ENCODE measurements around the gene RAP1GAP2.
A peak's percentile ranks its signal among the peaks of the same experiment; 100 is the strongest.

Gene RAP1GAP2

DNA sequence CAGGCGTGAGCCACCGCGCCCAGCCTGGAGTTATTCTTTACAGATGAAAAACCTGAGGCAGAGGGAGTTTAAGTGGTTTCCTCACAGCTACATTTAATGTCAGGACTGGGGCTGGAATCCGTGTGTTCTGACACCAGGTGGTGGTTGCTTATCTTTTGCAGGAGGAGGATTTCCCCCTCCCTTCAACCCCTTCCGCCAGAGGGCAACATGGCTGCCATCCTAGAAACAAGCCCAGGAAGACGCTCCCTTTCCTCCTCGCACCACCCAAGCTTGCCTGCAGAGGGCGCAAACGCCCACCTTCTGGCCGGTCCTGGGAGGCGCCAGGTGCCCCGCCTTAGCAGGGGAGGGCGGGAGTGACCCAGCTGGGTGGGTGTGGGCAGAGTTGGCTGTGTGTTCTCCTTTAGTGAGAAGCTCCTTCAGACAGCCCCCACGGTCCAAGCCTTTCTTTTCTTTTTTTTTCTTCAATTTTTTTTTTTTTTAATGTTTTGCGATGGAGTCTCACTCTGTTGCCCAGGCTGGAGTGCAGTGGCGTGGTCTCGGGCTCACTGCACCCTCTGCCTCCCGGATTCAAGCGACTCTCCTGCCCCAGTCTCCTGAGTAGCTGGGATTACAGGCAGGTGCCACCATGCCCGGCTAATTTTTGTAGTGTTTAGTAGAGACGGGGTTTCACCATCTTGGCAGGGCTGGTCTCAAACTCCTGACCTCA lies 9.9 kb upstream of the RAP1GAP2 start:
- TF ChIP-seq, protein P1, sequence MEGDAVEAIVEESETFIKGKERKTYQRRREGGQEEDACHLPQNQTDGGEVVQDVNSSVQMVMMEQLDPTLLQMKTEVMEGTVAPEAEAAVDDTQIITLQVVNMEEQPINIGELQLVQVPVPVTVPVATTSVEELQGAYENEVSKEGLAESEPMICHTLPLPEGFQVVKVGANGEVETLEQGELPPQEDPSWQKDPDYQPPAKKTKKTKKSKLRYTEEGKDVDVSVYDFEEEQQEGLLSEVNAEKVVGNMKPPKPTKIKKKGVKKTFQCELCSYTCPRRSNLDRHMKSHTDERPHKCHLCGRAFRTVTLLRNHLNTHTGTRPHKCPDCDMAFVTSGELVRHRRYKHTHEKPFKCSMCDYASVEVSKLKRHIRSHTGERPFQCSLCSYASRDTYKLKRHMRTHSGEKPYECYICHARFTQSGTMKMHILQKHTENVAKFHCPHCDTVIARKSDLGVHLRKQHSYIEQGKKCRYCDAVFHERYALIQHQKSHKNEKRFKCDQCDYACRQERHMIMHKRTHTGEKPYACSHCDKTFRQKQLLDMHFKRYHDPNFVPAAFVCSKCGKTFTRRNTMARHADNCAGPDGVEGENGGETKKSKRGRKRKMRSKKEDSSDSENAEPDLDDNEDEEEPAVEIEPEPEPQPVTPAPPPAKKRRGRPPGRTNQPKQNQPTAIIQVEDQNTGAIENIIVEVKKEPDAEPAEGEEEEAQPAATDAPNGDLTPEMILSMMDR (IDR thresholded peaks at IDR 0.05; ENCODE audit: extremely low read depth, insufficient read depth, missing control alignments) = peak; percentile 92
- in situ Hi-C loops (cut with MboI; ENCODE audit: low pct_unique_long_range_greater_than_20kb, low sequenced_read_pairs, unreplicated experiment) = no loop called here
- DNase-seq (ENCODE audit: low spot score) = peak; percentile 91

DNA sequence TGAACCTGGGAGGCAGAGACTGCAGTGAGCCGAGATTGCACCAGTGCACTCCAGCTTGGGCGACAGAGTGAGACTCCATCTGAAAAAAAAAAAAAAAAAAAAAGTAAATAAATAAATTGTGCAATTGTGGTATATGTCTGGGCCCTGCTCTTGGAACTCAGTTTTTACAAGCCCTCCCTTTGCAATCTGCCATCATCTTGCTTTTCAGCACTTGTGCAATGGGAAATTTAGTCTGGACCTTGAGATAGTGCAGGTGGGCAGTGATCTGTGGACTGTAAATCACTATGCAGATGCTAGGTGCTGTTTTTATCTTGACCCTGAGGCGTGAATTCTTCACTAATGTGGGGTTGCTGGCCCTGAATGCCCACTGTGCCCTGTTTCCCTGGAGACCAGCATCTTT lies 6.5 kb upstream of the RAP1GAP2 start:
- in situ Hi-C loops (cut with MboI; ENCODE audit: low pct_unique_long_range_greater_than_20kb, low sequenced_read_pairs, unreplicated experiment) = no loop called here
- no peak for DNase-seq (ENCODE audit: low spot score)
- TF ChIP-seq, protein P1 (IDR thresholded peaks at IDR 0.05; ENCODE audit: extremely low read depth, insufficient read depth, missing control alignments) = no peak

DNA sequence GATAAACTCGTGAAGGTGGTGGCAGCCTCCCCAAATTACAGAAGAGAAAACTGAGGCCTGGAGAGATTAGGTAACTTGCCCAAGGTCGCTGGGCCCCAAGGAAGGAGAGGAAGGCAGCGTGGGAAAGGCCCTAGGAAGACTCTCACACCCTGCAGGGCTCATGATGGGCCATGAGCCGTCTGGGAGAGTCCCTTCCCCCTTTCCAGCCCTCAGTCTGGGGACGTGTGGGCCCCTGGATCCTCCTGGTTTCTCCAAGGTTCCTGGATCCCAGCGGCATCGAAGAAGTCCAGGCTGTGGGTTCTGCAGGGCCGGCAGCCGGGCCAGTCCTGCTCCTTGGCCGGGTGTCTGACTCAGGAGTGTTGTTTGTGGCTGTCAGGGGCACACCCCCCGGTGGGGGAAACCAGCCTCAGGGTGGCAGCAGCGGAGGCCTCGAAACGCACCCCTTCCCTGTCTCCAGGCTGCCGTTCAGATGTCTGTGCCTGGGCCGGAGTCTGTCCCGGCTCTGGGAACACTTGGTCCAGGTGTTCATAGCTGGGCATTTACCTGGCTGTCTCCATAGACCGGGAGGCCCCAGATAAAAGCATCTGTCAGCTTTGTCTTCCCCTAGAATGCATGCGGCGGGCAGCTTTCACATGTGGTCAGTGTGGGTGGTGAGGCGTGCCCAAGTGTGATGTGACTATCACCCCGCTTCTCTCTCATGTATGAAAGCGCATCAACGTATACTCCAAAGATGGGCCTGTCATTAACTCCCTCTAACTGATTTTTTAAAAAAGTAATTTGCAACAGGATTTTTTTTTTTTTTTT lies 3.7 kb upstream of the RAP1GAP2 start:
- in situ Hi-C loops (cut with MboI; ENCODE audit: low pct_unique_long_range_greater_than_20kb, low sequenced_read_pairs, unreplicated experiment) = no loop called here
- TF ChIP-seq, protein P1 (IDR thresholded peaks at IDR 0.05; ENCODE audit: extremely low read depth, insufficient read depth, missing control alignments) = no peak
- DNase-seq (ENCODE audit: low spot score) = peak; percentile 59

DNA sequence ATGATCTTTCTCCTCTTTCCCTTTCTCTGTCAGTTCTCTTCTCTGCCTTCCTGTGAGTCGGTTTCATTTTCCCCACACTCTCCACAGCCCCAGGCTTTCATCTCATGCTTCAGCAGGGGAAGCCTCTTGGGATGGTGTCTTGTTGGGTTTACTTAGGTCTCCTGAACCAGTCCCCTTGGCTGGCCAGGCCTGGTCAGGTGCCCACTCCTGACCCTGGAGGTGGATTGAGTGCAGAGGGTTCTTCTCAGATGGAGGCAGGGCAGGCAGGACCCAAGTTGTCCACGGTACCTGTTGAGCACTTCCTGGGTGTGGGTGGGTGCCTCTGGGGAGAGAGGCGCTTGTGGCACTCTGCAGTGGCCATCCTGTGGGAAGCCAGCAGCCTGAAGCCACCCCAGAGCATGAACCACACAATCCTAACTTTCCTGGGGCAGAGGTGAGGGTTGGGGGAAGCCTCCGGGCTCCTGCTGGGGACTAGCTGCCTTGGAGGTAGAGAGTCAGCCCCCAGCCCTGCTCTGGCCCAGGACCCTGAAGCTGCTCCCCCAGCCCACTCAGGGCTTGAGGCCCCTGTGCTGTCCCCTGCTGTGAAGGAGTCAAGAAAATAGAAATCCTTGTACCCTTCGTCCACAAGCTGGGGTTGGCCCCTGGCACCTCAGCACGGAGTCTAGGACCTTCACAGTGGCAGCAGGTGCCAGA lies 2.0 kb upstream of the RAP1GAP2 start:
- DNase-seq (ENCODE audit: low spot score) = no peak
- TF ChIP-seq, protein P1 (IDR thresholded peaks at IDR 0.05; ENCODE audit: extremely low read depth, insufficient read depth, missing control alignments) = no peak
- in situ Hi-C loops (cut with MboI; ENCODE audit: low pct_unique_long_range_greater_than_20kb, low sequenced_read_pairs, unreplicated experiment) = no loop called here

DNA sequence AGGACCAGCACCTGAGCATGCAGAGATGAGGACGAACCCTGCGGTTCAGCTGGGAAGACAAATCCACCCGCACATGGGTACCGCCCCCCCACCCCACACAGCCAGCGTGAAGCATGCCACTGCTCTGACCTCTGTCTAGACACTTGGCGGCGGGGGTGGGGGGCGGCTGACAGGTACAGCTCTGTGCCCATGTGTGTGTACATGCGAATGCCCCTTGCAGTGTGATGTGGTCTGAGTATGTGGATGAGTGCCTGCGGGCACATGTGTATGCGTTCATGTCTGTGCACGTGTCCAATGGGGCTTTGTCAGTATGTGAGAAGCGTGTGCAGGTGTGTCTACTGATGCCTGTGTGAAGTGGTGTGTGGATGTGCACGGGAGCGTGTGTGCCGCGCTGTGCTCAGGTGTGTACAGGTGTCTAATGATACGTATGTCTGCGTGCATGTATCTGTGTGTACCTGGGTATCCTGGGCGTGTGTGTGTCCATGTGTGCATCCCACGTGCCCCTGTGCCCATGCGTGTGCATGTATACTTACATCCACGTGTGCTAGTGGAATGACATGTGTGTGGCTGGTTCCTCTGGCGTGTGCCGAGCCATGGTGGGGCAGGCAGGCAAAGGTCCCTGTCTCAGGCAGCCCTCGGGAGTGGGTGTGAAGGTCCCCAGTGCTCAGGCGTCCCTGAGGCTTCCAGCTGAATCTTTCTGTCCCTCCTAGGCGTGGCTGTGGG lies 636 bp upstream of the RAP1GAP2 start:
- no peak for DNase-seq (ENCODE audit: low spot score)
- in situ Hi-C loops (cut with MboI; ENCODE audit: low pct_unique_long_range_greater_than_20kb, low sequenced_read_pairs, unreplicated experiment) = no loop called here
- TF ChIP-seq, protein P1 (IDR thresholded peaks at IDR 0.05; ENCODE audit: extremely low read depth, insufficient read depth, missing control alignments) = no peak

DNA sequence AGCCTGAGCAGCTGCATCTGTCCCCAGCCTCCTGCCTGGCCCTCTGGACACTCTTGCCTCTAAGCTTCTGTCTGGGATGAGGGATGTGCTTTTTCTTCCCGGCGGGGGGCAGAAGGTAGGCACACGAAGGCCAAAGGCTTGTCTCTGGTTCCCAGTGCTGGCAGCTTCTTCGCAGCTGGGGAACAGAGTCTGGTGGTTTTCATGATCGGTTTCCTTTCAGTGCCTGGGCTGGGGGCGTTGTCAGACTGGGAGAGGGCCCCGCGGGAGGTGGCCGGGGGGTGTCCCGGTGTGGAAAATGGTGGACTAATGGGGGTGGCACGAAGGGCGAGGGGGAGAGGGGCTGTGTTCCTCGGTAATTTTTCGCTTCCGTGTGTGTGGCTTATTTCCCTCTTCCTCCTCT lies 988 bp downstream of the RAP1GAP2 start:
- TF ChIP-seq, protein P1 (IDR thresholded peaks at IDR 0.05; ENCODE audit: extremely low read depth, insufficient read depth, missing control alignments) = no peak
- DNase-seq (ENCODE audit: low spot score) = no peak
- in situ Hi-C loops (cut with MboI; ENCODE audit: low pct_unique_long_range_greater_than_20kb, low sequenced_read_pairs, unreplicated experiment) = no loop called here
